Gastrocnemius medialis (tissue), 4 donors: Measurements from ENCODE around the gene FOXO6. TPM values are rescaled to one million over a fixed set of nuclear protein-coding genes. Genes with fewer than 3 reads are reported as not detected.
A peak's percentile ranks its signal among the peaks of the same experiment; 100 is the strongest.

Experiments used
- ATAC-seq, 2 donors: fragments of 150-250 bp; one replicate each; pipeline ENCODE4 v1.9.1; 2016
- DNase-seq, 2 donors: peaks; one replicate each; pipeline ENCODE4 v3.0.0-alpha.2; 2019
- H3K27ac ChIP-seq, 4 donors: fragments of 200-600 bp; sonication (generic); 1 replicate in 1 of 4; 2 replicates in 3 of 4; pipeline ENCODE4 v1.5.1; 2016 to 2018; ENCODE audit warnings: mild to moderate bottlenecking in 2 of 4, moderate library complexity in 1 of 4
- H3K27me3 ChIP-seq, 3 donors: fragments of 200-600 bp; sonication (generic) in 2 of 3; 1 replicate in 1 of 3; 2 replicates in 2 of 3; pipeline versions ENCODE4 v1.5.1 to v1.6.0; 2016 to 2019; ENCODE audit warnings: mild to moderate bottlenecking in 1 of 3, moderate library complexity in 1 of 3
- H3K36me3 ChIP-seq, 2 donors: fragments of 200-600 bp; sonication (generic) in 1 of 2; one replicate each; pipeline ENCODE4 v1.5.1; 2017 to 2018
- H3K4me1 ChIP-seq, 2 donors: fragments of 200-600 bp; sonication (generic) in 1 of 2; one replicate each; pipeline ENCODE4 v1.5.1; 2016 to 2017; ENCODE audit warnings: mild to moderate bottlenecking in 2 of 2
- H3K4me3 ChIP-seq, 4 donors: fragments of 200-600 bp; sonication (generic) in 3 of 4; 1 replicate in 1 of 4; 2 replicates in 3 of 4; pipeline ENCODE4 v1.5.1; 2016 to 2019; ENCODE audit warnings: mild to moderate bottlenecking in 2 of 4
- H3K9me3 ChIP-seq, 3 donors: fragments of 200-600 bp; sonication (generic) in 2 of 3; 1 replicate in 1 of 3; 2 replicates in 2 of 3; pipeline ENCODE4 v1.5.1; 2016 to 2019
- POLR2A ChIP-seq, 2 donors: fragments of 450-650 bp; IDR thresholded peaks; one replicate each; pipeline ENCODE4 v1.6.1; 2017; ENCODE audit warnings: antibody characterized with exemption in 2 of 2, mild to moderate bottlenecking in 2 of 2, moderate library complexity in 2 of 2
- in situ Hi-C, 4 donors: fragments of 200-750 bp; cut with MboI; loops; one replicate each; pipeline versions ENCODE4 v1.15.0 to v1.8.0; 2017; ENCODE audit warnings: low sequenced_read_pairs in 4 of 4
- intact Hi-C: fragments of 100-400 bp; cut with DNase I; formaldehyde crosslinking; loops from one replicate; pipeline ENCODE4 v1.15.1; 2023; ENCODE audit warnings: low total_unique reads
- total RNA-seq, 4 donors: library from RNA; depleted of rRNA; stranded (reverse); fragments of >200 nt; gene quantifications; one replicate each; pipeline versions ENCODE4 v1.1.0 to v1.2.3, GENCODE V29; 2016
- TF ChIP-seq, protein P1 (sequence below), 5 experiments: fragments of 450-650 bp in 3 of 5; fragments of 200-600 bp in 2 of 5; sonication (generic) in 2 of 5; IDR thresholded peaks in 4 of 5; conservative IDR thresholded peaks in 1 of 5; 1 replicate in 4 of 5; 2 replicates in 1 of 5; pipeline ENCODE4 v1.5.1; 2016 to 2019; ENCODE audit warnings: antibody characterized with exemption in 5 of 5, mild to moderate bottlenecking in 3 of 5, moderate library complexity in 3 of 5

FOXO6 gene
- total RNA-seq, 4 donors from 2014 or later = 0.20 to 3.9 (median 0.94) TPM

DNA sequence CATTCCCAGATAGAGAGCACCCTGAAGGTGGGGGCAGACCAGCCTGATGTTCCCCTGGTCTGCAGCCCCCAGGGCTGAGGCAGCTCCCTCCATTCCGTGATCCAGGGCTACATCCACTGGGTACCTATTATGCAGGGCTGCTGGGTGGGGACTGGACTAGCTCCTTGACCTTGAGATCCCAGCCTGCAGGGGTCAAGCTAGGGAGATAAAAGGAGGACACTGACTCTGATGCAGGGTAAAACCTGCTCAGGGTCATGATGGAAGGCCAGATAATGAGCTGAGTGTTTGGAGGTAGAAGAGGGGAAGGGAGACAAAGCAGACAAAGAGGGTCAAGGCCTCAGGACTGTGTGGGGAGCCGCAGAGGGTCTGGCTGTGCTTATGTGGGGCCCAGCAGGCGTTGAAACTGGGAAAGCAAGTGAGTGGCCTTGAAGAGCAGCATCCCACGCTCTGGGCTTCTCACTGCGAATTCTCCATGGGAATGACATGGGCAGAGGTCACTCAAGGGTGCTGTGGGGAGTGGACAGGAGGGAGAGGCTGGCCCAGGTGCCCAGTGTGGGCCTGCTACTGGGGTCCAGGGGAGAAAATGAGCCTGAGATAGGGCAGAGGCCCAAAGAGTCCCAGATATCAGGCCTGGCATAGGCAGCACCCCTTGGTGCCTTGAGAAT lies 9.7 kb downstream of the FOXO6 start:
- no peak for DNase-seq
- H3K36me3 ChIP-seq = no peaks in the 10 kb centered on the region
- TF ChIP-seq, protein P1, sequence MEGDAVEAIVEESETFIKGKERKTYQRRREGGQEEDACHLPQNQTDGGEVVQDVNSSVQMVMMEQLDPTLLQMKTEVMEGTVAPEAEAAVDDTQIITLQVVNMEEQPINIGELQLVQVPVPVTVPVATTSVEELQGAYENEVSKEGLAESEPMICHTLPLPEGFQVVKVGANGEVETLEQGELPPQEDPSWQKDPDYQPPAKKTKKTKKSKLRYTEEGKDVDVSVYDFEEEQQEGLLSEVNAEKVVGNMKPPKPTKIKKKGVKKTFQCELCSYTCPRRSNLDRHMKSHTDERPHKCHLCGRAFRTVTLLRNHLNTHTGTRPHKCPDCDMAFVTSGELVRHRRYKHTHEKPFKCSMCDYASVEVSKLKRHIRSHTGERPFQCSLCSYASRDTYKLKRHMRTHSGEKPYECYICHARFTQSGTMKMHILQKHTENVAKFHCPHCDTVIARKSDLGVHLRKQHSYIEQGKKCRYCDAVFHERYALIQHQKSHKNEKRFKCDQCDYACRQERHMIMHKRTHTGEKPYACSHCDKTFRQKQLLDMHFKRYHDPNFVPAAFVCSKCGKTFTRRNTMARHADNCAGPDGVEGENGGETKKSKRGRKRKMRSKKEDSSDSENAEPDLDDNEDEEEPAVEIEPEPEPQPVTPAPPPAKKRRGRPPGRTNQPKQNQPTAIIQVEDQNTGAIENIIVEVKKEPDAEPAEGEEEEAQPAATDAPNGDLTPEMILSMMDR (IDR thresholded peaks at IDR 0.05 in 4 of 5, conservative IDR thresholded peaks at IDR 0.05 in 1 of 5) = no peak
- TF ChIP-seq POLR2A (IDR thresholded peaks at IDR 0.05) = no peak
- peak overlapping the region; percentile 42 to 77 (median 68) for H3K27ac ChIP-seq
- no peaks in the 10 kb centered on the region for H3K27me3 ChIP-seq
- intact Hi-C loops (loop anchor here (2.0 kb wide), 1 partner anchor 26 kb away; no protein-coding TSS in a partner anchor), in situ Hi-C loops (no loop called here)
- ATAC-seq = no peak
- H3K9me3 ChIP-seq = no peaks in the 10 kb centered on the region
- peaks cover 27 to 32% of the 10 kb centered on the region in 2 donors for H3K4me1 ChIP-seq
- H3K4me3 ChIP-seq = no peak overlapping the region

DNA sequence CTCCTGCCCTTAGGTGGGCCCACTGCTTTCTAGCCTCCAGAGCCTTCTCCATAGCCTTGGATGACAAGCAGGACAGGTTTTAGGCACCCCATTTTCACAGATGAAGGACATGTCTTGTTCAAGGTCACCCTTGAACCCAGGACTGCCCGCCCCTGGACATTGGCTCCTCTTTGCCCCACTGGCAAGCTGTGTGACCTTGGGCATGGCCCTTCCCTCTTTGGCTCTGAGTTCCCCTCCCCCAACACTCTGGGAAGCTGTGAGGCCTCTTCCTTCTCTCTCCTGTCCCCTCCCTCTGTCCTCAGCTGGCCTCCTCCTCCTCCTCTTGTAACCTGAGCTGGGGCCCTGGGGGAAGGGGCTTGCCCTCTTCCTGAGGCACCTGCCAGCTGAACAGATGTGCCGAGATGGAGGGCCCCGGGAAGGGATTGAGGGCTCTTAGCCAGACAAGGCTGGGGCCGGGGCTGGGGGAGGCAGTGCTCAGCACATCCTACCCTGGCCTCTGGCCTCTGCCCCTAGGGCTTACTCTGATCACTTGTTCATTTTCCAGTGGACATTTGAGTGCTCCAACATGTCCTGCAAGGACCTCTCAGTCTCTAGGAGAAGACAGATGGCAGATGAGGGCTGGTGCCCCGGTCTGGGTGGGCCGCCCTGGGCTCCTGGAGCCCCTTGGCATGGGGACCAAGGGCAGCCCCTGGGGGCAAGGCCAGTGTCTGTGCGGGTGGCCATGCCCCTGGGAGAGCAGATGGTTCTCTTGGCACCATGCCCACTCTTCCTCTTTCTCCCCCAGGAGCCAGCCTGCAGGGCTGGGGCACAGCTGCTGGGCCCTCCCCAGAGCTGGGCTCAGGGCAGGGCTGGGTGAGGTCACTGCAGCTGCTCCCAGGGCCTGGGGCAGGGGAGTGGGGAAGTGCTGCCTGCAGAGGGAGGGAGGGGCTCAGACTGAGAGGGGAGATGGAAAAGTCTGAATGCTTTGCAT lies 10.7 kb downstream of the FOXO6 start:
- in situ Hi-C loops (no loop called here), intact Hi-C loops (loop anchor here (2.0 kb wide), 1 partner anchor 25 kb away; no protein-coding TSS in a partner anchor)

DNA sequence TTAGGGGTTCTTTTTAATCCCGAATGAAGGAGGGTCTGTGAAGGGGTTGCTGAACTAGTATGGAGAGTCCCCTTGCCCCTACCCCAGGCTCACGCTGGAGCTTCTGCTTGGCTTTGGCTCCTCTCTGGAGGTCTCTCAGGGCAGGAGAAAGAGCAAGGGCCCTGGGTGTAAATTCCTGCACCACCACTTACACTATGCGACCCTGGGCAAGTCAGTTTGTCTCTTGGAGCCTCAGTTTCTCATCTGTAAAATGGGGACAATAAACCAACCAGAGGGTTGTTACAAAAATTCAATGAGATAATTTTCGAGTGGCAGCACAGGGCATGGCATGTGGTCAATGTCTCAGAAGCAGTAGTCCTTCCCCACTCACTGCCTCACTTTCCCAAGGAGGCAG lies 11.4 kb downstream of the FOXO6 start:
- intact Hi-C loops = no loop called here
- DNase-seq (no peak), ATAC-seq (no peak)
- no peak overlapping the region for H3K4me3 ChIP-seq
- no peaks in the 10 kb centered on the region for H3K27me3 ChIP-seq
- in situ Hi-C loops = no loop called here
- no peaks in the 10 kb centered on the region for H3K9me3 ChIP-seq
- H3K36me3 ChIP-seq = no peaks in the 10 kb centered on the region
- no peak for TF ChIP-seq POLR2A (IDR thresholded peaks at IDR 0.05)
- TF ChIP-seq, protein P1 (IDR thresholded peaks at IDR 0.05 in 4 of 5, conservative IDR thresholded peaks at IDR 0.05 in 1 of 5) = no peak
- H3K27ac ChIP-seq = peak overlapping the region; percentile 42 to 77 (median 68)
- peaks cover 22 to 25% of the 10 kb centered on the region in 2 donors for H3K4me1 ChIP-seq

More for the DNA sequence above, 10.7 kb downstream of the FOXO6 start:
- DNase-seq (peak; percentile 23 to 71), ATAC-seq (peak; percentile 50 to 83)
- Histone ChIP-seq H3K36me3 (no peaks in the 10 kb centered on the region), H3K9me3 (no peaks in the 10 kb centered on the region), H3K27me3 (no peaks in the 10 kb centered on the region), H3K4me3 (no peak overlapping the region), H3K4me1 (peaks cover 22 to 26% of the 10 kb centered on the region in 2 donors), H3K27ac (peak overlapping the region; percentile 42 to 77 (median 68))
- TF ChIP-seq, protein P1 (IDR thresholded peaks at IDR 0.05 in 4 of 5, conservative IDR thresholded peaks at IDR 0.05 in 1 of 5) = no peak
- TF ChIP-seq POLR2A (IDR thresholded peaks at IDR 0.05) = no peak

DNA sequence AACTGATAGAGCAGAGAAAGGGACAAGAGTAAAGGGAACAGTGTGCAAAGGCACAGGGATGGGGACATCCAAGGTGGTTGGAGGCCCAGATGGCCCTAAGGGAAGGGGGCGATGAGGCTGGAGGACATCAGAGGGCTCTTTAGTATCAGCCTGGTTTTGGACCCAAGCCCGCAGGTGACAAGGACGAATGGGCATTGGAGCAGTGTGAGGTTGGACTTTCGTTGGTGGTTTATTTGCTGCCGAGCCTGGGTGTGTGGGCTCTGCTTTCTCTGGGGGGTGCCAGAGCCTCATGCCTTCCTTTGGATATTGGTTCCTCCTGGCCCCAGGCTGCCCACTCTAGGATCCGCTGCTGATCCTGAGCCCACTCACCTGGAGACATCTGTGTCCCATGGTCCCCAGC lies 12.1 kb downstream of the FOXO6 start:
- Histone ChIP-seq H3K4me1 (peaks cover 22 to 25% of the 10 kb centered on the region in 2 donors), H3K4me3 (no peak overlapping the region), H3K27me3 (no peaks in the 10 kb centered on the region), H3K27ac (no peak overlapping the region), H3K36me3 (no peaks in the 10 kb centered on the region), H3K9me3 (no peaks in the 10 kb centered on the region)
- no peak for TF ChIP-seq POLR2A (IDR thresholded peaks at IDR 0.05)
- TF ChIP-seq, protein P1 (IDR thresholded peaks at IDR 0.05 in 4 of 5, conservative IDR thresholded peaks at IDR 0.05 in 1 of 5) = no peak
- in situ Hi-C loops (no loop called here), intact Hi-C loops (no loop called here)
- DNase-seq (no peak), ATAC-seq (no peak)
